Uterus (tissue), 4 donors: ENCODE results near the gene SIRT1. TPM values are rescaled to one million over a fixed set of nuclear protein-coding genes. Genes with fewer than 3 reads are reported as not detected.
"Not testable (repeated sequence)": the region's sequence is repeated elsewhere in the genome, so short reads cannot be mapped to it uniquely, and the experiment has no call there.

Experiments used
- DNase-seq, 2 donors: peaks; one replicate each; pipeline ENCODE4 v3.0.0-alpha.2; 2019 to 2020
- H3K27ac ChIP-seq, 2 donors: fragments of 200-600 bp; sonication (generic); 1 replicate in 1 of 2; 2 replicates in 1 of 2; pipeline ENCODE4 v1.5.1; 2016 to 2018
- H3K27me3 ChIP-seq, 2 donors: fragments of 200-600 bp; sonication (generic); one replicate each; pipeline ENCODE4 v1.5.1; 2018 to 2019; ENCODE audit warnings: control low read depth in 1 of 2
- H3K36me3 ChIP-seq, 2 donors: fragments of 200-600 bp; sonication (generic); one replicate each; pipeline ENCODE4 v1.5.1; 2019; ENCODE audit warnings: control low read depth in 1 of 2
- H3K4me1 ChIP-seq, 2 donors: fragments of 200-600 bp; sonication (generic); one replicate each; pipeline ENCODE4 v1.5.1; 2018 to 2019; ENCODE audit warnings: control low read depth in 1 of 2
- H3K4me3 ChIP-seq, 2 donors: fragments of 200-600 bp; sonication (generic); 1 replicate in 1 of 2; 2 replicates in 1 of 2; pipeline ENCODE4 v1.5.1; 2018 to 2019; ENCODE audit warnings: mild to moderate bottlenecking in 1 of 2
- H3K9me3 ChIP-seq, 2 donors: fragments of 200-600 bp; sonication (generic); one replicate each; pipeline ENCODE4 v1.5.1; 2019; ENCODE audit warnings: control low read depth in 1 of 2
- POLR2A ChIP-seq, 2 donors: fragments of 450-650 bp; IDR thresholded peaks; one replicate each; pipeline ENCODE4 v1.6.1; 2016; ENCODE audit warnings: antibody characterized with exemption in 2 of 2, mild to moderate bottlenecking in 1 of 2, moderate library complexity in 1 of 2
- intact Hi-C: fragments of 100-400 bp; cut with DNase I; formaldehyde crosslinking; loops from one replicate; pipeline ENCODE4 v1.15.1; 2023; ENCODE audit warnings: low total_unique reads
- total RNA-seq, 4 donors: library from RNA; depleted of rRNA in 3 of 4; stranded (reverse); fragments of >200 nt in 3 of 4; gene quantifications; one replicate each; pipeline versions ENCODE4 v1.1.0 to v1.2.4, GENCODE V29; 2014 to 2023
- TF ChIP-seq, protein P1 (sequence below), 4 experiments: fragments of 200-600 bp in 2 of 4; fragments of 450-650 bp in 2 of 4; sonication (generic) in 2 of 4; IDR thresholded peaks; one replicate each; pipeline ENCODE4 v1.5.1; 2016 to 2019; ENCODE audit warnings: antibody characterized with exemption in 4 of 4, mild to moderate bottlenecking in 2 of 4, moderate library complexity in 1 of 4
- donor health status: DM: yes; HTN: yes; CAD: no.

The SIRT1 gene
- total RNA-seq: 10 to 100 TPM in 3 of 4 donors, 1 to 10 TPM in 1; 9.5 to 47.7 (median 37.1) TPM

DNA sequence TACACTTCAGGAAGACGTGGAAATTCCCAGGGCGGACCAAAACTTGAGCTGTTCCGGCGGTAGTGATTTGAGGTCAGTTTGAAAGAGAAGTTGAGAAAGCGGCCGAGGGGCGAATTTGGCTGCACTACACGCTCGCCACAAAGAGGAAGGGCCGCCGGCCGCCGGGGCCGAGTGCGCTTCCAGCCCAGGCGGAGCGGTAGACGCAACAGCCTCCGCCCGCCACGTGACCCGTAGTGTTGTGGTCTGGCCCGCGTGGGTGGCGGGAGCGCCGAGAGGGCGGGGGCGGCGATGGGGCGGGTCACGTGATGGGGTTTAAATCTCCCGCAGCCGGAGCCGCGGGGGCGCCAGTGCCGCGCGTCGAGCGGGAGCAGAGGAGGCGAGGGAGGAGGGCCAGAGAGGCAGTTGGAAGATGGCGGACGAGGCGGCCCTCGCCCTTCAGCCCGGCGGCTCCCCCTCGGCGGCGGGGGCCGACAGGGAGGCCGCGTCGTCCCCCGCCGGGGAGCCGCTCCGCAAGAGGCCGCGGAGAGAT, at the start of gene SIRT1:
SIRT1 (plus strand) TSS at position 344 of the 529 bp plus-strand sequence; CDS start at position 410, 66 bp downstream.
- peaks cover 0 to 9% of the 10 kb centered on the region in 2 donors for H3K4me1 ChIP-seq
- peak; percentile 96 to 97 for DNase-seq
- H3K27ac ChIP-seq: peak within 1 kb of the TSS; percentile 90 to 98
- no peaks in the 10 kb centered on the region for H3K9me3 ChIP-seq
- no peaks in the 10 kb centered on the region for H3K36me3 ChIP-seq
- H3K4me3 ChIP-seq: peak within 1 kb of the TSS; percentile 61 to 80
- peak; percentile 76 to 98 for TF ChIP-seq POLR2A (IDR thresholded peaks at IDR 0.05)
- TF ChIP-seq, protein P1, sequence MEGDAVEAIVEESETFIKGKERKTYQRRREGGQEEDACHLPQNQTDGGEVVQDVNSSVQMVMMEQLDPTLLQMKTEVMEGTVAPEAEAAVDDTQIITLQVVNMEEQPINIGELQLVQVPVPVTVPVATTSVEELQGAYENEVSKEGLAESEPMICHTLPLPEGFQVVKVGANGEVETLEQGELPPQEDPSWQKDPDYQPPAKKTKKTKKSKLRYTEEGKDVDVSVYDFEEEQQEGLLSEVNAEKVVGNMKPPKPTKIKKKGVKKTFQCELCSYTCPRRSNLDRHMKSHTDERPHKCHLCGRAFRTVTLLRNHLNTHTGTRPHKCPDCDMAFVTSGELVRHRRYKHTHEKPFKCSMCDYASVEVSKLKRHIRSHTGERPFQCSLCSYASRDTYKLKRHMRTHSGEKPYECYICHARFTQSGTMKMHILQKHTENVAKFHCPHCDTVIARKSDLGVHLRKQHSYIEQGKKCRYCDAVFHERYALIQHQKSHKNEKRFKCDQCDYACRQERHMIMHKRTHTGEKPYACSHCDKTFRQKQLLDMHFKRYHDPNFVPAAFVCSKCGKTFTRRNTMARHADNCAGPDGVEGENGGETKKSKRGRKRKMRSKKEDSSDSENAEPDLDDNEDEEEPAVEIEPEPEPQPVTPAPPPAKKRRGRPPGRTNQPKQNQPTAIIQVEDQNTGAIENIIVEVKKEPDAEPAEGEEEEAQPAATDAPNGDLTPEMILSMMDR (IDR thresholded peaks at IDR 0.05): peak in 2 of 4 experiments; percentile 7 to 15
- H3K27me3 ChIP-seq: no peaks in the 10 kb centered on the region
- intact Hi-C loops: no loop called here

DNA sequence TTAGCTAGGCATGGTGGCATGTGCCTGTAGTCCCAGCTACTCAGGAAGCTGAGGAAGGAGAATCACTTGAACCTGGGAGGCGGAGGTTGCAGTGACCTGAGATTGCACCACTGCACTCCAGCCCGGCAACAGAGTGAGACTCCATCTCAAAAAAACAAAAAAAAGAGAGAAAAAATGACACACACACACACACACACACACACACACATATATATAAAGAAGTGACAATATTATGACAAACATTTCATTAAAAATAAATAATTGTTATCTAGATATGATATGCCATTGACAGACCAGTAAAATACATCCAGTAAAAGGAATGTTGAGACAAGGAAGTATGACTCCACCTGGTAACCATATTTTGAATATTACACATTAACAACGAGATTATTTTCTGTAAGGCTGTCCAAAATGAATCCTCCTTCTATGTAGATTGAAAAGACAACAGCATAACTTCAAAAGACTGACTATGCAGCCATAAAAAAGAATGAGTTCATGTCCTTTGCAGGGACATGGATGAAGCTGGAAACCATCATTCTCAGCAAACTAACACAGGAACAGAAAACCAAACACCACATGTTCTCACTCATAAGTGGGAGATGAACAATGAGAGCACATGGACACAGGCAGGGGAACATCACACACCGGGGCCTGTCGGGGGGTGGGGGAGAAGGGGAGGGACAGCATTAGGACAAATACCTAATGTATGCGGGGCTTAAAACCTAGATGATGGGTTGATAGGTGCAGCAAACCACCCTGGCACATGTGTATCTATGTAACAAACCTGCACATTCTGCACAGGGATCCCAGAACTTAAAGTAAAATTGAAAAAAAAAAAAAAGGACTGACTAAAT, 48.7 kb upstream of the SIRT1 start:
- H3K36me3 ChIP-seq, H3K27me3 ChIP-seq, H3K4me1 ChIP-seq, H3K9me3 ChIP-seq, intact Hi-C loops, H3K27ac ChIP-seq, H3K4me3 ChIP-seq, DNase-seq: not testable (repeated sequence)

DNA sequence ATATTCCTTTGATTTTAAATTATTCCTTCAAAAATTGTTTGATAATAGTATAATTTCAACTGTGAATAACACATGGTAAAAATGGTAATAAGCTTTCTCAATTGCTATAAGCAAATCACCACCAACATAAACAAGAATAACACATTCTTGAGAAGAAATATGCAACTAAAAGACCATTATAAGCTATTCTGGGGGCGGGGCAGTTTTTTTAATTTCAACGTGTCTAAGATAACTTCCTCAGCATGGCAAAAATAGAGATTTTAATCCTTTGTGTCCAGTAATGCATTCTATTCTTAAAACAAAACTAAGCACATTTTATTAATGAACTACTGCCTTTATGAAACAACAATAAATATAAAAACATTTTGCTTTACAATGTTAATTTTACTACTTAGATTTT, 48.0 kb upstream of the SIRT1 start:
- DNase-seq: no peak
- H3K4me3 ChIP-seq: no peak overlapping the region
- no peak overlapping the region for H3K27ac ChIP-seq

DNA sequence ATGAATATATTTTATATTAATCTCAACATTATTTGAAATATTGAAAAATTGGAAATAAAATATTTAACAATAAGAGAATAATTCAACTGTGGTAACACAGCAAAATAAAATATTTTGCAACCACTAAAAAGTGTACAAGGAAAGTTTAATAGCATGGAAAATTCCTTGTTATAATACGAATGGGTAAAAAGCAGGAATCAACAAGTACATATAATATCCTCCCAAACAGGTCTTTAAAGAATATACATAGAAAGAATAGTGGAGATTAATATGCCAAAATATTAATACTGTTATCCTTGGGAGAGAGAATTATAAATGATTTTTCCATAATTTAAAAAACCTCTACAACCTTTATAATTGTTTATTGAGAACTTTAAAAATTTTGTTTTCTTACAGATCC, 47.5 kb upstream of the SIRT1 start:
- no peak for DNase-seq
- Histone ChIP-seq H3K4me3 (peak overlapping the region in 1 of 2 donors; percentile 29), H3K27me3 (no peaks in the 10 kb centered on the region), H3K36me3 (no peaks in the 10 kb centered on the region), H3K4me1 (peaks cover 0 to 4% of the 10 kb centered on the region in 2 donors), H3K9me3 (no peaks in the 10 kb centered on the region), H3K27ac (no peak overlapping the region)
- intact Hi-C loops: no loop called here
- TF ChIP-seq, protein P1 (IDR thresholded peaks at IDR 0.05): no peak
- no peak for TF ChIP-seq POLR2A (IDR thresholded peaks at IDR 0.05)

More for the DNA sequence above, 48.0 kb upstream of the SIRT1 start:
- intact Hi-C loops: no loop called here
- TF ChIP-seq, protein P1 (IDR thresholded peaks at IDR 0.05): no peak
- no peak for TF ChIP-seq POLR2A (IDR thresholded peaks at IDR 0.05)
- Histone ChIP-seq H3K9me3 (no peaks in the 10 kb centered on the region), H3K4me1 (peaks cover 0 to 4% of the 10 kb centered on the region in 2 donors), H3K36me3 (no peaks in the 10 kb centered on the region), H3K27me3 (no peaks in the 10 kb centered on the region)

DNA sequence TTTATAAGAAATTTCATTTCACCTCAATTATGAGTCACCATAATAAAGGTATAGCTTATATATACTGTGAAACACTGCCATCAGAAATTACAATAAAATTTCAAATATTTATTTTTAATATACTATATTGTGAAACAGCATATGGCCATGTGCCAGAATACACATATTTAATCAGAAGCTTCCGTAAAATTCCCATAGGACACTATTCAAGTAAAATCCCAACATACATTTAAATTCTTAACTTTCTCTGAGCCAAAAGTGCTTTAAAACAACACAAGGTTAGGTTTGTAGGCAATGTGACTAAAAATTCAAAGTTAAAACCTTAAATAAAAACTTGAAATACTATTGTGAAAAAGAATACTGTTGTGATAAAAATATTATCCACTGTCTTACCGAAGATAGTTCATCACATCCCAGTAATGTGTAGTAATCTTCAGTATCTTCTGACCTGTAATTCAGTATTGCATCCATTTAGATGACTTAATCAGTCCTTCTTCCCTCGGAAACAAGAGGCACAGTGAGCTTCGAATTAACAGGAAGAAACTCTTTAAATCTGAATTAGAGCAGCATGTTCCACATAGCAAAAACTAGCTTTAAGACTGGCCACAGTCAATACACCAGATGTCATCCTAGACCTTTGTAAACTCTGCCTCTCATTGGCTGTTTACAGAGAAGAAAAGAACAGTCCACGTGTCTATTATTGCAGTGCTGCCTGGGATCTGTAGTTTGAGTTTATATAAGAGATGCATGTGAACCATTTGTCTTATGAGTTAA, 46.7 kb upstream of the SIRT1 start, which contains the start of gene DNAJC12:
DNAJC12 (minus strand) TSS at position 648 of the 774 bp plus-strand sequence; CDS start at position 471, 177 bp downstream.
- intact Hi-C loops: no loop called here
- H3K4me1 ChIP-seq: peaks cover 0 to 4% of the 10 kb centered on the region in 2 donors
- TF ChIP-seq, protein P1 (IDR thresholded peaks at IDR 0.05): no peak
- peak in 1 of 2 donors; percentile 48 for TF ChIP-seq POLR2A (IDR thresholded peaks at IDR 0.05)
- no peaks in the 10 kb centered on the region for H3K36me3 ChIP-seq
- H3K4me3 ChIP-seq: peak within 1 kb of the TSS; percentile 15 to 29
- DNase-seq: peak in 1 of 2 donors; percentile 32
- H3K27me3 ChIP-seq: no peaks in the 10 kb centered on the region
- H3K27ac ChIP-seq: peak within 1 kb of the TSS in 1 of 2 donors; percentile 34
- H3K9me3 ChIP-seq: no peaks in the 10 kb centered on the region

DNA sequence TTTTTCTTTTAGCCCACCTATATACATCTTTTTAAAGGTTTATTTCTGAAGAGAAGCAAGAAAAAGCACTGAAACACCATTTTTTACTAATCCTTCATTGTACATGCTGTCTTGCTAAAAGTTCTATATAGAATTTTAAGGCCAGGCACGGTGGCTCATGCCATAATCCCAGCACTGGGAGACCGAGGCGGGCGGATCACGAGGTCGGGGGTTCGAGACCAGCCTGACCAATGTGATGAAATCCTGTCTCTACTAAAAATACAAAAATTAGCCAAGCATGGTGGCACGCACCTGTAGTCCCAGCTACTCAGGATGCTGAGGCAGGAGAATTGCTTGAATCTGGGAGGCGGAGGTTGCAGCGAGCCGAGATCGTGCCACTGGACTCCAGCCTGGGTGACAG, 44.9 kb upstream of the SIRT1 start:
- H3K27ac ChIP-seq, H3K4me3 ChIP-seq, intact Hi-C loops, H3K27me3 ChIP-seq, H3K9me3 ChIP-seq, H3K36me3 ChIP-seq, DNase-seq, H3K4me1 ChIP-seq: not testable (repeated sequence)
